Suprapubic skin (tissue), 4 donors: ENCODE results near the gene SMAD5. TPM values are rescaled to one million over a fixed set of nuclear protein-coding genes. Genes with fewer than 3 reads are reported as not detected.

Experiments used
- DNase-seq, 2 donors: peaks; one replicate each; pipeline ENCODE4 v3.0.0-alpha.2; 2019; ENCODE audit warnings: low spot score in 2 of 2
- H3K27ac ChIP-seq: fragments of 200-600 bp; sonication (generic); one replicate; pipeline ENCODE4 v1.5.1; 2019
- H3K27me3 ChIP-seq: fragments of 200-600 bp; sonication (generic); one replicate; pipeline ENCODE4 v1.5.1; 2019
- H3K36me3 ChIP-seq: fragments of 200-600 bp; sonication (generic); one replicate; pipeline ENCODE4 v1.5.1; 2019
- H3K4me1 ChIP-seq: fragments of 200-600 bp; sonication (generic); one replicate; pipeline ENCODE4 v1.5.1; 2019
- H3K4me3 ChIP-seq: fragments of 200-600 bp; sonication (generic); one replicate; pipeline ENCODE4 v1.5.1; 2019; ENCODE audit warnings: mild to moderate bottlenecking
- H3K9me3 ChIP-seq: fragments of 200-600 bp; sonication (generic); one replicate; pipeline ENCODE4 v1.5.1; 2019
- EP300 ChIP-seq: sonication (generic); formaldehyde crosslinking; IDR thresholded peaks from one replicate; pipeline ENCODE4 v1.6.1; 2017; ENCODE audit warnings: antibody characterized with exemption
- POLR2A ChIP-seq, 2 donors: fragments of 450-650 bp; IDR thresholded peaks; one replicate each; pipeline ENCODE4 v1.6.1; 2017; ENCODE audit warnings: antibody characterized with exemption in 2 of 2, mild to moderate bottlenecking in 2 of 2, moderate library complexity in 2 of 2
- POLR2AphosphoS5 ChIP-seq, 3 donors: sonication (generic); formaldehyde crosslinking; IDR thresholded peaks; one replicate each; pipeline ENCODE4 v1.6.1; 2017; ENCODE audit warnings: antibody characterized with exemption in 3 of 3
- WGBS: methylation state at CpG from one replicate; pipeline ENCODE4 v1.1.5; 2018; 5-methylcytosine and 5-hydroxymethylcytosine counted together
- total RNA-seq, 4 donors: library from RNA; depleted of rRNA; stranded (reverse); fragments of >200 nt; gene quantifications; one replicate each; pipeline ENCODE4 v1.1.0, GENCODE V29; 2016
- TF ChIP-seq, protein P1 (sequence below), 2 donors: fragments of 200-600 bp in 1 of 2; fragments of 450-650 bp in 1 of 2; sonication (generic) in 1 of 2; IDR thresholded peaks; one replicate each; pipeline ENCODE4 v1.5.1; 2016 to 2019; ENCODE audit warnings: antibody characterized with exemption in 2 of 2, mild to moderate bottlenecking in 1 of 2, moderate library complexity in 1 of 2

Gene SMAD5
- total RNA-seq, 4 donors from 2014 or later, result 63.3 to 119 (median 74.9) TPM

DNA sequence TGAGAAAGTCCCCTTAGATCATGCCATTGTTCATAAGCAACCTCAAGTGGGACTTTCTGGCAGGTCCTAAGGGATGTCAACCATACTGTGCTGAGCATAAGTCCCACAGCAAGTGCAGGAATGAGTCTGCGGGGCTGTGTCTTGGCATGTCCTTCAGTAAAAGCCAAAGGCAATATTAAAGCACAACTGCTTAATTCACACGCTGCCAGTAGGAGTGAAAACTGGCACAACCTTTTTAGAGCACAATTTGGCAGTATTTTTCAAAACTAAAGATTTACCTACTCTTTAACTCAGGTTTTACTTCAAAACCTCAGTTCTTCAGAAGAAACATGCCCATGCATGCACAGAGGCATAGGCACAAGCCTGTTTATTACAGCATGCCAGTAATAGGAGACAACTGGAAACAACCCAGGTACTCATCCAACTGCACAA lies 24.4 kb upstream of the SMAD5 start:
- H3K4me3 ChIP-seq, result no peak overlapping the region
- WGBS, result 19% methylated on average over 2 of the region's 2 CpGs
- H3K27me3 ChIP-seq, result no peaks in the 10 kb centered on the region
- H3K27ac ChIP-seq, result no peak overlapping the region
- H3K4me1 ChIP-seq, result peaks cover 10% of the 10 kb centered on the region
- no peaks in the 10 kb centered on the region for H3K36me3 ChIP-seq
- TF ChIP-seq, protein P1, sequence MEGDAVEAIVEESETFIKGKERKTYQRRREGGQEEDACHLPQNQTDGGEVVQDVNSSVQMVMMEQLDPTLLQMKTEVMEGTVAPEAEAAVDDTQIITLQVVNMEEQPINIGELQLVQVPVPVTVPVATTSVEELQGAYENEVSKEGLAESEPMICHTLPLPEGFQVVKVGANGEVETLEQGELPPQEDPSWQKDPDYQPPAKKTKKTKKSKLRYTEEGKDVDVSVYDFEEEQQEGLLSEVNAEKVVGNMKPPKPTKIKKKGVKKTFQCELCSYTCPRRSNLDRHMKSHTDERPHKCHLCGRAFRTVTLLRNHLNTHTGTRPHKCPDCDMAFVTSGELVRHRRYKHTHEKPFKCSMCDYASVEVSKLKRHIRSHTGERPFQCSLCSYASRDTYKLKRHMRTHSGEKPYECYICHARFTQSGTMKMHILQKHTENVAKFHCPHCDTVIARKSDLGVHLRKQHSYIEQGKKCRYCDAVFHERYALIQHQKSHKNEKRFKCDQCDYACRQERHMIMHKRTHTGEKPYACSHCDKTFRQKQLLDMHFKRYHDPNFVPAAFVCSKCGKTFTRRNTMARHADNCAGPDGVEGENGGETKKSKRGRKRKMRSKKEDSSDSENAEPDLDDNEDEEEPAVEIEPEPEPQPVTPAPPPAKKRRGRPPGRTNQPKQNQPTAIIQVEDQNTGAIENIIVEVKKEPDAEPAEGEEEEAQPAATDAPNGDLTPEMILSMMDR (IDR thresholded peaks at IDR 0.05), result no peak
- TF ChIP-seq POLR2AphosphoS5 (IDR thresholded peaks at IDR 0.05), result no peak
- no peak for TF ChIP-seq EP300
- TF ChIP-seq POLR2A (IDR thresholded peaks at IDR 0.05), result no peak
- no peaks in the 10 kb centered on the region for H3K9me3 ChIP-seq
- DNase-seq, result no peak

DNA sequence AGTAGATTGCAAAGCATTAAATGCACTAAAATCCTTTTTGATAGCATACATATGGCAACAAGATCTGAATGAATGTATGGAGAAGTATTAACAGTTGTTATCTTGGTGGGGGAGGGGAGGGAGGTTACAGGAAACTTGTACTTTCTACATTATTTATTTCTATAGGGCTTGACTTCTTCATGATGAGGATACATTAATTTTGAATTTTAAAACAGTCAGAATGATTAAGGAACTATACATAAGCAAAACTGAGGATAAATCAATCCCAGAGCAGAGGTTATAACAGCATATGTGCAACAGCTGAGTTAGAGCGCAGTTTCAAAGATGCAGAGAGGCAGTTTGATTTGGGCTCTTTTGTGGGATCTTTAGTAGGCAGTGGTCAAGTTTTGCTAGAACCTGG lies 23.9 kb upstream of the SMAD5 start:
- H3K9me3 ChIP-seq, result no peaks in the 10 kb centered on the region
- no peak overlapping the region for H3K27ac ChIP-seq
- WGBS, result 90% methylated on average over 1 of the region's 1 CpG
- no peak overlapping the region for H3K4me3 ChIP-seq
- H3K4me1 ChIP-seq, result peaks cover 12% of the 10 kb centered on the region
- TF ChIP-seq, protein P1 (IDR thresholded peaks at IDR 0.05), result no peak
- TF ChIP-seq EP300, result no peak
- no peak for TF ChIP-seq POLR2AphosphoS5 (IDR thresholded peaks at IDR 0.05)
- no peak for TF ChIP-seq POLR2A (IDR thresholded peaks at IDR 0.05)
- H3K27me3 ChIP-seq, result no peaks in the 10 kb centered on the region
- no peak for DNase-seq
- H3K36me3 ChIP-seq, result no peaks in the 10 kb centered on the region

DNA sequence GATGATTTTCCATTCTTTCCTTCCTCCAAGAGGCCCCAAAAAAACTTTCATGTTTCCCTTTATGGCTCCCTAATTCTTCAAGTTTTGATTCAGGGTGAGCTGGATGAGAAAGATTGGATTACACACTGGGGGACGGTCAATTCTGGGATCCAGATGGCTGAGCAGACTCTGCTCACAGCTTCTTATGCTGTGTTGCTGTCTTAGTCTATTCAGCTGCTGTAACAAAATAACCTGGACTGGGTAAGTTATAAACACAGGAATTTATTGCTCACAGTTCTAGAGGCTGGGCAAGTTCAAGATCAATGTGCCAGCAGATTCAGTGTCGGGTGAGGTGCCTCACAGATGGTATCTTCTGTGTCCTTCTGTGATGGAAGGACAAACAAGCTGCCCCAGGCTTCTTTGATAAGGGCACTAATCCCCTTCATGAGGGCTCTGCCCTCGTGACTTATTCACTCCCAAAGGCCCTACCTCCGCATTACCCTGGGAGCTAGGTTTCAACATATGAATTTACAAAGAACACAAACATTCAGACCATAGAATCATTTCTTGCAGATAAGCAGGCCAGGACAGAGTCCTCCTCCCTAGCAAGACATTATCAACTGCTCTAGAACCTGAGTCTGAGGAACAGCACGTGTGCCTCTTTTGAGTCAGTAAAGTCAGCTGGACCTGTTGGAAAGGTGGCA lies 23.1 kb upstream of the SMAD5 start:
- H3K9me3 ChIP-seq, result no peaks in the 10 kb centered on the region
- H3K27ac ChIP-seq, result no peak overlapping the region
- H3K4me1 ChIP-seq, result peaks cover 13% of the 10 kb centered on the region
- no peak for TF ChIP-seq POLR2A (IDR thresholded peaks at IDR 0.05)
- TF ChIP-seq, protein P1 (IDR thresholded peaks at IDR 0.05), result no peak
- no peak for TF ChIP-seq EP300
- no peak for TF ChIP-seq POLR2AphosphoS5 (IDR thresholded peaks at IDR 0.05)
- no peaks in the 10 kb centered on the region for H3K36me3 ChIP-seq
- no peak overlapping the region for H3K4me3 ChIP-seq
- 85% methylated on average over 5 of the region's 5 CpGs for WGBS
- no peak for DNase-seq
- H3K27me3 ChIP-seq, result no peaks in the 10 kb centered on the region

DNA sequence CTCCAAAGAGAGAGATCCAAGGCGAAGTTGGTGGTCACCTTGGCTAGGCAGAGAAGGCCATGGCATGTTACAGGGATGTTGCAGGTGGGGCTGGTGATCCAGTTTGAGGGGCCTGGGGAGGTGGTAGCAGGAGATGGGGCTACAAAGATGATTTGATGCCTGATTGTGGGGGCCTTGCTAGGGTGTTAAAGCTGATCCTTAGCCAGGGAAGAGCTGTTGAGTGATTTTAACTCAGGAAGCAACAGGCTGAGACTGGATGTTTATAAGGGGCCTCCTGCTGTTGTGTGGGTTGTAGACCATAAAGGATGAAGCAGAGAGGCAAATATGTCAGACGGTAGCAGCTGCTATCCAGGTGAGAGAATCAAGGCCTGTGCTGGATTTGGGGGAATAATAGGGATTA lies 19.0 kb upstream of the SMAD5 start:
- DNase-seq, result no peak
- Histone ChIP-seq H3K27ac (no peak overlapping the region), H3K4me3 (no peak overlapping the region), H3K36me3 (no peaks in the 10 kb centered on the region), H3K9me3 (no peaks in the 10 kb centered on the region), H3K4me1 (peaks cover 21% of the 10 kb centered on the region), H3K27me3 (no peaks in the 10 kb centered on the region)
- TF ChIP-seq, protein P1 (IDR thresholded peaks at IDR 0.05), result no peak
- TF ChIP-seq EP300 (no peak), POLR2A (IDR thresholded peaks at IDR 0.05) (no peak), POLR2AphosphoS5 (IDR thresholded peaks at IDR 0.05) (no peak)
- 91% methylated on average over 2 of the region's 2 CpGs for WGBS

DNA sequence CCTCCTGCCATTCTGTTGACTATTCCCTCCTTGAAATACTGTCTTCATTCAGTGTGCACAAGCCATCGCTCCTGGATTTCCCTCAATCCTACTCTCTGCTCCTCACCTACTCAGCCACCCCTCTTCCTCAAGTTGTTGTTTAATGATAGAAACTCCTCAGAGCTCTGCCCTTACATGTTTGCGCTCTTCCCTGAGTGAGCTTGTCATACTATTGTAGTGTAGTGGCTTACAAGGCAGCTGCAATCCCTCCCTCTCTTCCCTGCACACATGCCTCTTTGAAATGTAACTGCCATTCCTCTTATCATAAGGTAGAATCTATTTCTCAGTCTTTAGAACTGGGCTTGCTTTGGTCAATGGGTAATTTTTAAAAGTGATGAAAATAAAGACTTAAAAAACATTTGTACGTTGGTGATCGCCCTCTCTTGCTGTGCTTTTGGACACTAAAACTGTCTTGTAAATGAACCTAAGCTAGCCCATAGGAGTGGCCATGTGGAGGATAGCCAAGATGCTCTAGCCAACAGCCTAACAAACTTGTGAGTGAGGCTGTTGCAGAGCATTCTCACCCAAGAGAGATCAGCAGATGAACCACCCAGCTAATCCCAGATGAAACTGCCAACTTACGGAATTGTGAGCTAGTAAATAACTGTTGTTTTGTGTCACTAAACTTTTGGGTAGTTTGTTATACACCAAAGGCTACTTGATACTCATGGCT lies 18.1 kb upstream of the SMAD5 start:
- Histone ChIP-seq H3K27me3 (no peaks in the 10 kb centered on the region), H3K27ac (peak overlapping the region; percentile 27), H3K9me3 (no peaks in the 10 kb centered on the region), H3K4me1 (peaks cover 21% of the 10 kb centered on the region), H3K4me3 (no peak overlapping the region), H3K36me3 (no peaks in the 10 kb centered on the region)
- TF ChIP-seq EP300 (no peak), POLR2A (IDR thresholded peaks at IDR 0.05) (no peak), POLR2AphosphoS5 (IDR thresholded peaks at IDR 0.05) (no peak)
- TF ChIP-seq, protein P1 (IDR thresholded peaks at IDR 0.05), result no peak
- no peak for DNase-seq
- WGBS, result 64% methylated on average over 5 of the region's 5 CpGs
